Measurements from ENCODE around the gene TRABD2B.

TRABD2B gene

GRCh38 chr1:47778280-47778679 is 218.9 kb downstream of the TRABD2B start:
- no peak for DNase-seq (ENCODE audit: low read depth in 2 of 2)

- no peak for DNase-seq (ENCODE audit: low read depth in 2 of 2)
These were observed 219.9 kb downstream of the TRABD2B start for GRCh38 chr1:47777322-47777721.

GRCh38 chr1:47776667-47777131 is 220.5 kb downstream of the TRABD2B start:
- no peak for DNase-seq (ENCODE audit: low read depth in 2 of 2)

GRCh38 chr1:47774986-47775834 is 222.0 kb downstream of the TRABD2B start:
- no peak for DNase-seq (ENCODE audit: low read depth in 2 of 2)

- DNase-seq (ENCODE audit: low read depth in 2 of 2), result no peak
These were observed 224.1 kb downstream of the TRABD2B start for GRCh38 chr1:47772960-47773682.

- no peak for DNase-seq (ENCODE audit: low read depth in 2 of 2)
These were observed 224.9 kb downstream of the TRABD2B start for GRCh38 chr1:47772281-47772680.

GRCh38 chr1:47771751-47772150 is 225.4 kb downstream of the TRABD2B start:
- no peak for DNase-seq (ENCODE audit: low read depth in 2 of 2)

GRCh38 chr1:47769983-47770382 is 227.2 kb downstream of the TRABD2B start:
- no peak for DNase-seq (ENCODE audit: low read depth in 2 of 2)

- no peak for DNase-seq (ENCODE audit: low read depth in 2 of 2)
These were observed 227.9 kb downstream of the TRABD2B start for GRCh38 chr1:47769295-47769694.

GRCh38 chr1:47767741-47768100 is 229.5 kb downstream of the TRABD2B start:
- no peak for DNase-seq (ENCODE audit: low read depth in 2 of 2)

- no peak for DNase-seq (ENCODE audit: low read depth in 2 of 2)
These were observed 230.1 kb downstream of the TRABD2B start for GRCh38 chr1:47766832-47767740.

GRCh38 chr1:47765742-47766485 is 231.3 kb downstream of the TRABD2B start:
- no peak for DNase-seq (ENCODE audit: low read depth in 2 of 2)

GRCh38 chr1:47765236-47765635 is 231.9 kb downstream of the TRABD2B start:
- no peak for DNase-seq (ENCODE audit: low read depth in 2 of 2)

GRCh38 chr1:47764461-47765046 is 232.6 kb downstream of the TRABD2B start:
- no peak for DNase-seq (ENCODE audit: low read depth in 2 of 2)

GRCh38 chr1:47763591-47764171 is 233.5 kb downstream of the TRABD2B start:
- DNase-seq (ENCODE audit: low read depth in 2 of 2), result no peak

- no peak for DNase-seq (ENCODE audit: low read depth in 2 of 2)
These were observed 235.2 kb downstream of the TRABD2B start for GRCh38 chr1:47761974-47762373.

- no peak for DNase-seq (ENCODE audit: low read depth in 2 of 2)
These were observed 235.8 kb downstream of the TRABD2B start for GRCh38 chr1:47761201-47761930.

GRCh38 chr1:47759936-47760629 is 237.1 kb downstream of the TRABD2B start:
- no peak for DNase-seq (ENCODE audit: low read depth in 2 of 2)

- DNase-seq (ENCODE audit: low read depth in 2 of 2), result no peak
These were observed 237.8 kb downstream of the TRABD2B start for GRCh38 chr1:47759251-47759935.
